B cell (primary cell): Measurements from ENCODE around the gene GALNT5. TPM values are rescaled to one million over a fixed set of nuclear protein-coding genes. Genes with fewer than 3 reads are reported as not detected.

Source experiments
- ATAC-seq: fragments of 200-7000 bp; cut with Tn5 transposase; one replicate; pipeline ENCODE4 v1.10.0; 2021; ENCODE audit warnings: low read depth, mild to moderate bottlenecking, moderate number of reproducible peaks, moderate library complexity
- CTCF ChIA-PET: fragments of 350-600 bp; sonication (Branson Sonifier 250); formaldehyde crosslinking; loops from one replicate; lab custom pipeline; 2021; ENCODE audit warnings: antibody characterized with exemption, inconsistent platforms; lab: Charles Lee
- POLR2A ChIA-PET: fragments of 350-600 bp; sonication (Branson Sonifier 250); formaldehyde crosslinking; loops from one replicate; lab custom pipeline; 2021; ENCODE audit warnings: antibody characterized with exemption; lab: Charles Lee
- DNase-seq: peaks from one replicate; pipeline ENCODE4 v3.0.0; 2013
- H2AFZ ChIP-seq: 2 replicates; pipeline ENCODE4 v1.6.1; 2012; ENCODE audit warnings: mild to moderate bottlenecking, low read depth, low read length; ENCODE audit not compliant: insufficient read depth, poor library complexity, severe bottlenecking
- H3K27ac ChIP-seq, 2 donors: 1 replicate in 1 of 2; 2 replicates in 1 of 2; pipeline ENCODE4 v1.5.1; 2012 to 2013; ENCODE audit warnings: low read length in 2 of 2, mild to moderate bottlenecking in 2 of 2, moderate library complexity in 1 of 2
- H3K27me3 ChIP-seq, 4 experiments: fragments of 200-600 bp in 1 of 4; sonication (generic) in 1 of 4; replicated peaks in 1 of 4; 1 replicate in 2 of 4; 2 replicates in 2 of 4; pipeline versions ENCODE4 v1.6.1 to v1.7.0; 2013 to 2016; ENCODE audit warnings: low read length in 3 of 4, mild to moderate bottlenecking in 2 of 4, mixed read lengths in 1 of 4, moderate library complexity in 1 of 4; ENCODE audit not compliant: insufficient read depth in 4 of 4, control insufficient read depth in 3 of 4; ENCODE audit errors: control extremely low read depth in 1 of 4
- H3K36me3 ChIP-seq, 2 experiments: replicated peaks in 1 of 2; 1 replicate in 1 of 2; 2 replicates in 1 of 2; pipeline versions ENCODE4 v1.6.1 to v1.7.1; 2013; ENCODE audit warnings: low read length in 1 of 2; ENCODE audit not compliant: insufficient read depth in 2 of 2, control insufficient read depth in 1 of 2; ENCODE audit errors: control extremely low read depth in 1 of 2, extremely low read depth in 1 of 2
- H3K4me1 ChIP-seq, 2 donors: fragments of 200-600 bp in 1 of 2; sonication (generic) in 1 of 2; 1 replicate in 1 of 2; 2 replicates in 1 of 2; pipeline versions ENCODE4 v1.5.1 to v1.6.1; 2013 to 2017; ENCODE audit warnings: low read length in 2 of 2; ENCODE audit not compliant: control insufficient read depth in 2 of 2, insufficient read depth in 2 of 2
- H3K4me2 ChIP-seq: replicated peaks from 2 replicates; pipeline ENCODE3; 2012; ENCODE audit warnings: mild to moderate bottlenecking, low read depth, low read length; ENCODE audit not compliant: poor library complexity, severe bottlenecking
- H3K4me3 ChIP-seq, 5 experiments: fragments of 200-600 bp in 1 of 5; sonication (generic) in 1 of 5; 1 replicate in 3 of 5; 2 replicates in 2 of 5; pipeline versions ENCODE4 v1.5.1 to v1.7.0; 2011 to 2016; ENCODE audit warnings: low read length in 4 of 5, mild to moderate bottlenecking in 4 of 5, low read depth in 2 of 5, control low read depth in 1 of 5, moderate library complexity in 1 of 5; ENCODE audit not compliant: insufficient read depth in 1 of 5; ENCODE audit errors: control extremely low read depth in 1 of 5, extremely low read depth in 1 of 5
- H3K79me2 ChIP-seq: fragments of 200-600 bp; sonication (generic); one replicate; pipeline ENCODE4 v1.6.0; 2016; ENCODE audit warnings: low read length; ENCODE audit not compliant: control insufficient read depth, insufficient read depth
- H3K9ac ChIP-seq: fragments of 200-600 bp; sonication (generic); 2 replicates; pipeline ENCODE4 v1.6.1; 2017; ENCODE audit warnings: mild to moderate bottlenecking, low read length, moderate library complexity
- H3K9me3 ChIP-seq, 3 donors: one replicate each; pipeline versions ENCODE4 v1.6.1 to v1.7.1; 2013; ENCODE audit warnings: low read length in 2 of 3; ENCODE audit not compliant: control insufficient read depth in 2 of 3, insufficient read depth in 1 of 3; ENCODE audit errors: control extremely low read depth in 1 of 3
- H4K20me1 ChIP-seq: 2 replicates; pipeline ENCODE4 v1.6.0; 2012; ENCODE audit warnings: mild to moderate bottlenecking, low read length; ENCODE audit not compliant: insufficient read depth, control insufficient read depth, poor library complexity, severe bottlenecking
- H3K27ac Mint-ChIP-seq: one replicate; pipeline ENCODE4 v1.8.0; 2021; ENCODE audit warnings: mixed read lengths
- H3K27me3 Mint-ChIP-seq: one replicate; pipeline ENCODE4 v1.8.0; 2021; ENCODE audit warnings: mixed read lengths
- H3K4me1 Mint-ChIP-seq: one replicate; pipeline ENCODE4 v1.8.0; 2021; ENCODE audit warnings: mixed read lengths
- H3K4me3 Mint-ChIP-seq: one replicate; pipeline ENCODE4 v1.8.0; 2021; ENCODE audit warnings: mixed read lengths
- H3K9me3 Mint-ChIP-seq: one replicate; pipeline ENCODE4 v1.8.0; 2022; ENCODE audit warnings: mixed read lengths; ENCODE audit not compliant: insufficient read depth
- EZH2 ChIP-seq: IDR thresholded peaks from 2 replicates; pipeline ENCODE4 v1.6.1; 2012; ENCODE audit warnings: borderline replicate concordance, low read depth, mild to moderate bottlenecking, moderate library complexity, low read length; ENCODE audit not compliant: insufficient read depth, poor library complexity, severe bottlenecking
- WGBS: methylation state at CpG from one replicate; pipeline ENCODE4 v1.1.5; 2013; ENCODE audit warnings: missing lambda C conversion rate; ENCODE audit not compliant: insufficient coverage; 5-methylcytosine and 5-hydroxymethylcytosine counted together
- intact Hi-C: fragments of 100-400 bp; cut with micrococcal nuclease; formaldehyde crosslinking; loops from one replicate; pipeline ENCODE4 v1.10.0; 2022
- polyA plus RNA-seq: library from polyadenylated mRNA; depleted of rRNA; stranded (reverse); fragments of >200 nt; gene quantifications from 2 replicates; pipeline ENCODE4 v1.2.3, GENCODE V29; 2012
- total RNA-seq, 2 donors: library from RNA; stranded (reverse); fragments of 120-200 nt in 1 of 2; gene quantifications; 1 replicate in 1 of 2; 2 replicates in 1 of 2; pipeline versions ENCODE4 v1.2.3 to v1.2.4, GENCODE V29; 2013 to 2022
- TF ChIP-seq, protein P1 (sequence below): fragments of 200-600 bp; IDR thresholded peaks from one replicate; pipeline ENCODE4 v1.8.0; 2022; ENCODE audit warnings: antibody characterized with exemption, mild to moderate bottlenecking

GALNT5 gene
- total and polyA plus RNA-seq, 2 donors (not counting 1 experiment from before 2014, with no cell fraction given), result not detected

DNA sequence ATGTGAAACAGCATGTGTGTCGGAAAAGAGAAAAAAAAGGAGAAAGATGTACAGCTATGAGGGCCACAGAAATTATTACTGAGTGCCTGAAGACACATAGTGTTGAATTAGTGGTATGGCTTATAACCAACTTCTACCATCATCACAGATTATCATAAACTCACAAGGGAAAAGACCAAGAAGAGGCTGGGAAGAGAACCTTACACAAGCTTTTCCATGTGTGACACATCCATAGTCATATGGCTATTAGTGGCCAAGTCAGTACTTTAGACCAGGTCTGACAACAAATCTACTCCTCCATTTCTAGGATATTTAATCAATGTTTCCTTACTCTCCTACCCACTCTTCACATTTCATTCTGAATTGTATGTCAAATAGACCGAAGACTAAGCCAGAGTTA is 3.5 kb upstream of the GALNT5 start:
- Mint-ChIP-seq H3K4me3 (no peak overlapping the region), H3K9me3 (no peaks in the 10 kb centered on the region), H3K27me3 (peaks cover 27% of the 10 kb centered on the region), H3K27ac (no peak overlapping the region), H3K4me1 (no peaks in the 10 kb centered on the region)
- H4K20me1 ChIP-seq, result no peaks in the 10 kb centered on the region
- DNase-seq (no peak), ATAC-seq (no peak)
- no peak overlapping the region for H3K4me3 ChIP-seq
- no peak overlapping the region for H3K9ac ChIP-seq
- no peaks in the 10 kb centered on the region for H3K79me2 ChIP-seq
- no peaks in the 10 kb centered on the region for H3K36me3 ChIP-seq
- H2AFZ ChIP-seq, result no peak overlapping the region
- H3K27ac ChIP-seq, result no peak overlapping the region
- ChIA-PET CTCF (no interaction called here), POLR2A (no interaction called here)
- no peak overlapping the region for H3K4me2 ChIP-seq
- intact Hi-C loops, result no loop called here
- WGBS, result no CpG with 5 or more reads among the region's 2 CpGs
- peaks cover 0 to 4% (median 0%) of the 10 kb centered on the region in 4 experiments for H3K27me3 ChIP-seq
- TF ChIP-seq EZH2, result no peak
- TF ChIP-seq, protein P1, sequence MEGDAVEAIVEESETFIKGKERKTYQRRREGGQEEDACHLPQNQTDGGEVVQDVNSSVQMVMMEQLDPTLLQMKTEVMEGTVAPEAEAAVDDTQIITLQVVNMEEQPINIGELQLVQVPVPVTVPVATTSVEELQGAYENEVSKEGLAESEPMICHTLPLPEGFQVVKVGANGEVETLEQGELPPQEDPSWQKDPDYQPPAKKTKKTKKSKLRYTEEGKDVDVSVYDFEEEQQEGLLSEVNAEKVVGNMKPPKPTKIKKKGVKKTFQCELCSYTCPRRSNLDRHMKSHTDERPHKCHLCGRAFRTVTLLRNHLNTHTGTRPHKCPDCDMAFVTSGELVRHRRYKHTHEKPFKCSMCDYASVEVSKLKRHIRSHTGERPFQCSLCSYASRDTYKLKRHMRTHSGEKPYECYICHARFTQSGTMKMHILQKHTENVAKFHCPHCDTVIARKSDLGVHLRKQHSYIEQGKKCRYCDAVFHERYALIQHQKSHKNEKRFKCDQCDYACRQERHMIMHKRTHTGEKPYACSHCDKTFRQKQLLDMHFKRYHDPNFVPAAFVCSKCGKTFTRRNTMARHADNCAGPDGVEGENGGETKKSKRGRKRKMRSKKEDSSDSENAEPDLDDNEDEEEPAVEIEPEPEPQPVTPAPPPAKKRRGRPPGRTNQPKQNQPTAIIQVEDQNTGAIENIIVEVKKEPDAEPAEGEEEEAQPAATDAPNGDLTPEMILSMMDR, result no peak
- H3K9me3 ChIP-seq, result no peaks in the 10 kb centered on the region
- H3K4me1 ChIP-seq, result no peaks in the 10 kb centered on the region

DNA sequence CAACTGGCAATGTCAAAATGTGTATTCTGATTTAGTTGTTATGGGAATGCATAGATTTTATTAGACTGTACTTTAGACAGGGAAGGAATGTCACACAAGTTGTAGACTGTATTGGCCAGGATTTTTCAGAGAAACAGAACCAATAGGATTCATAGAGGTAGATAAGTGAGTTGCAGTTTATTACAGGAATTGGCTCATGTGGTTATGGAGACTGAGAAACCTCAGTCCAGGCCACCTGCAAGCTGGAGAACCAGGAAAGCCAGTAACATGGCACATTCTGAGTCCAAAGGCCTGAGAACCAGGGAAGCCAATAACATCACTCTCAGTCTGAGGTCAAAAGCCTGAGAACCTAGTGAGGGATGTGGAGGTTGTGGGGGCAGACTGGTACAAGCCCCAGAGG is 1.8 kb upstream of the GALNT5 start:
- no peaks in the 10 kb centered on the region for H4K20me1 ChIP-seq
- no peaks in the 10 kb centered on the region for H3K4me1 ChIP-seq
- Mint-ChIP-seq H3K27ac (no peak overlapping the region), H3K9me3 (no peaks in the 10 kb centered on the region), H3K4me3 (no peak overlapping the region), H3K4me1 (no peaks in the 10 kb centered on the region), H3K27me3 (peaks cover 31% of the 10 kb centered on the region)
- no peak overlapping the region for H3K27ac ChIP-seq
- H3K79me2 ChIP-seq, result no peaks in the 10 kb centered on the region
- H3K4me2 ChIP-seq, result no peak overlapping the region
- intact Hi-C loops, result no loop called here
- H3K27me3 ChIP-seq, result peaks cover 0 to 4% (median 0%) of the 10 kb centered on the region in 4 experiments
- no peaks in the 10 kb centered on the region for H3K9me3 ChIP-seq
- ATAC-seq, result no peak
- TF ChIP-seq EZH2, result no peak
- TF ChIP-seq, protein P1, result no peak
- no peak for DNase-seq
- POLR2A ChIA-PET, result no interaction called here
- H3K9ac ChIP-seq, result no peak overlapping the region
- H3K36me3 ChIP-seq, result no peaks in the 10 kb centered on the region
- CTCF ChIA-PET, result no interaction called here
- no peak overlapping the region for H2AFZ ChIP-seq
- H3K4me3 ChIP-seq, result no peak overlapping the region
